ENCODE results near the gene HNRNPLL. TPM values are rescaled to one million over a fixed set of nuclear protein-coding genes. Genes with fewer than 3 reads are reported as not detected.
"Not testable (repeated sequence)": the region's sequence is repeated elsewhere in the genome, so short reads cannot be mapped to it uniquely, and the experiment has no call there.

The HNRNPLL gene
- total RNA-seq, 2 experiments from 2014 or later: 79.3 to 82.0 TPM

DNA sequence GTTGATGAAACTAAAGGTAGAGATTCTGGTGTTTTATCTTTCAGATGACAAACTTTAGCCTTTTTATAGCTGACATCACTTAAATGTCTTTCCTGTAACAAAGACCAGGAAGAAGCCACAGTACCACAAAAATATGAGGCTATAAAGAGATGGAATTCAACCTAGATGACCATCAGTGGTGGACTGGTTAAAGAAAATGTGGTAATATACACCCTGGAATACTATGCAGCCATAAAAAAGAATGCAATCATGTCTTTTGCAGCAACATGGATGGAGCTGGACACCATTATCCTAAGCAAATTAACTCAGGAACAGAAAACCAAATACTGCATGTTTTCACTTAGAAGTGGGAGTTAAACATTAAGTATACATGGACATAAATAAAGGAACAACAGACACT lies 18.3 kb upstream of the HNRNPLL start:
- ChIA-PET CTCF (no interaction called here), POLR2A (no interaction called here)

DNA sequence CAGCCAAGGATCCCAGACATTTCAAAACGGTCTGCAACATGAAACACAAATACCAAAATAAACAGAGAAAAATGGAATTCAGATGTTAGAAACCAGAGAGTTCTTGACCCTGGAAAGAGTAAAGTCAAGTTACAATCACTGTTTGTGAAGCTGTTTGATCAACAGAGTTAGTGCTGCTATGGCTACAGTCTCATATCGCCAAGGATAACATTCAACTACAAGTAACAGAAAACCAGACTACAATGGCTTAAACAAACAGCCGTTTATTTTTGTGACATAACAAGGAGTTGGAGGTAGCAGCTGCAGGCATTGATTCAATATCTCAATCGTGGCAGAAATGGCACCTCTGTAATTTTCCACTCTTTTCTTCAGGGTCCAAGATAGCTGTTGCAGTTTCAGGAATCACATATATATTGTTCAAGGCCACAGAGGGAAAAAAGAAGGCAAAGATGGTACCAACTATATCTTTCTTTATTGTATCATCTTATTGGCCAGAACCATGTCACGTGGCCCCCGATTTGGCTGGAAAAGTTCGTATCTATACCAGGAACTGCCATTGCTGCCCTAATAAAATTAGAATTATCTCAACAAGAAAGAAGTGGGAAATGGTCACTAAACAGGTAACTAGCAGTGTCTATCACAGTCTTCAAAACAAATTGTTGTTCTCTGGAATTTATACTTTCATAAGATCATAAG lies 17.7 kb upstream of the HNRNPLL start:
- ChIA-PET CTCF (interaction anchor here (0.9 kb wide), 1 partner anchor 33 kb away, joined by 3 read pairs; no protein-coding TSS in a partner anchor), POLR2A (no interaction called here)

DNA sequence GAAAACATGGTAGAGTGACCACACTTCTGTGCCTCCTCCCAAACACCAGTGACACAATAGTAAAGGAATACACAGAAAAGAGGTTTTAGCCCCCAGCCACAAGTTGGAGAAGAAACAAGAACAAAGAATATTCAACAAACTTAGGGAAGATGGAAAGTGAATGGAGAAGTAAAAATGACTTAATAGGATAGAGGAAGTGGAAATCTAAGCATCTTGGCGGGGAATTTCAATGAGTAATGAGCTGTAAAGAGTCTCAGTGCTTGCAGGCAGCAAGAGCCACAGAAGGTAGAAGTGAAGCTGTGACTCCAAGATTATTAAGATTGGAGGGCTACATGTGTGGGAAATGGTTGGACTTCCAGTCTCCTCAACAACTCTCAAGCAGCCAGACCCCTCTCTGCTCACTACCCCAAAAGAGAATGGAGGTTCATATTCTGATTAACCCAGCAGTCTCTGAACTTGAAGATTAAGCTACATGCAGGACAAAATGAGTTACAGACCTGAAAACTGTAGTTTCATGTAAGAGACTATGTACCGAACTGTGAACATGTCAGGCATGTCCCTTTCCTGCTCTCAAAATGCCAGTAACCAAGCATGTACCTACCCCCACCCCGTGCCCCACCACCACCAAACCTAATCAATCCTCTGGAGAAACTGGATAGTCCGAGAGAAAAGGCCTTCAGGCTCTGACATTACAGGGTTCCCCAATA lies 16.9 kb upstream of the HNRNPLL start:
- POLR2A ChIA-PET: no interaction called here

DNA sequence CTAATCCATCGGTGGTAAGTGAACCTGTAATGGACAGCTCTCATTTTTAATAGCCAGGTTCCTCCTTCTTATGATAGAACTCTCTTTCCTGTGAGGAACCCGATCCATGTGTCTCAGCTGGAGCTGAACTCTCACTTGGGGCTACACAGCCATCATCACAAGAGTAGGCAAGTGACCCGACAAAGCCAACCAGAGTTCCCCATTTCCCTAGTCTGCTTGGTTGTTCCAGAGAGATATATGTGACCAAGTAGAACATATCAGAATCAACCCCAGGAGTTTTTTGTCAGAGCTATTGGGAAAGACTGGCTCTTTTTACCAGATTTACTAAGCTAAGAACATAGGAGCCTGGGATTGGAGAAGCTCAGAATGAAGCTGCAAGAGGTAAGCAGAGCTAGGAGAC lies 14.6 kb upstream of the HNRNPLL start:
- ChIA-PET CTCF (no interaction called here), POLR2A (no interaction called here)

More for the DNA sequence above, 16.9 kb upstream of the HNRNPLL start:
- CTCF ChIA-PET: interaction anchor here (0.9 kb wide), 1 partner anchor 34 kb away, joined by 3 read pairs; no protein-coding TSS in a partner anchor

DNA sequence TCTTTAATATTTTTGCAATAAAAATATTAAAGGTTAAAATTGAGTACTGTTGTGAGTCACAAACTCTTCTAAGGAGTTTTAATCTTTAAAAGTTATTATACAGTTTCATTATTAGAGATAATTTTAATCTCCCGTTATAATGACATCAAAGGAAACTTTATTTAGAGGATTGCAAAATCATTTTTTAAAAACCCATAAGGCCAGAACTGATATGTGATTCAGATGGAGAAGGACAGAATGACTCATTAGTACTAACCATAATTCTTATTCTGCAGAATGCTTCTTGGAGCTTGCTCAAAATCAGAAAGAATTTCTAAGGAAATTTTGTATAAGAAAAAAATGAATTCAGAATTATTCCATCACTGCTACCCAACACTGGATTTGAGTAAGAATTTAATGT lies 12.5 kb upstream of the HNRNPLL start:
- ChIA-PET POLR2A (interaction anchor here (1.3 kb wide), 1 partner anchor 67 kb away, joined by 5 read pairs; no protein-coding TSS in a partner anchor), CTCF (interaction anchor here (1.0 to 1.3 kb wide), 2 partner anchors 11 to 52 kb away, joined by 3 read pairs; no protein-coding TSS in a partner anchor)

DNA sequence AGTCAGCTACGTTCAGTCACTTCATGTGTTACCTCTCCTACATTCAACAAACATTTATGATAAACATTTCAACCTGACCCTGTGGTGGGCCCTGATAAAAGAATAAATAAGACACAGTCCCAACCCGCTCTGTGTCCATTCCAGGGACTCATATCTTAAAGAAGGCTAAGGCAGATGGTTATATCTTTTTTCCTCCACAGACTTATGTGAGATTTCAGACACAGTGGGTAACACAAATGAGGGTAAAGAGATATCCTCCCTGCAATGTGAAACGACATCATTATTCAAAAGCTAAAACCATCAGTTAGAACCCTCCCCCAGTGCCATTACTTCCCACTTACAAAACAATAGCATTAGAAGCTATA lies 11.1 kb upstream of the HNRNPLL start:
- ChIA-PET CTCF (interaction anchor here (0.7 to 1.5 kb wide), 2 partner anchors 10 to 73 kb away, joined by 3 read pairs; no protein-coding TSS in a partner anchor), POLR2A (interaction anchor here (0.6 to 1.4 kb wide), 3 partner anchors 11 to 50 kb away, joined by 3 to 5 read pairs (median 4); partner anchors contain the start of gene HNRNPLL)

DNA sequence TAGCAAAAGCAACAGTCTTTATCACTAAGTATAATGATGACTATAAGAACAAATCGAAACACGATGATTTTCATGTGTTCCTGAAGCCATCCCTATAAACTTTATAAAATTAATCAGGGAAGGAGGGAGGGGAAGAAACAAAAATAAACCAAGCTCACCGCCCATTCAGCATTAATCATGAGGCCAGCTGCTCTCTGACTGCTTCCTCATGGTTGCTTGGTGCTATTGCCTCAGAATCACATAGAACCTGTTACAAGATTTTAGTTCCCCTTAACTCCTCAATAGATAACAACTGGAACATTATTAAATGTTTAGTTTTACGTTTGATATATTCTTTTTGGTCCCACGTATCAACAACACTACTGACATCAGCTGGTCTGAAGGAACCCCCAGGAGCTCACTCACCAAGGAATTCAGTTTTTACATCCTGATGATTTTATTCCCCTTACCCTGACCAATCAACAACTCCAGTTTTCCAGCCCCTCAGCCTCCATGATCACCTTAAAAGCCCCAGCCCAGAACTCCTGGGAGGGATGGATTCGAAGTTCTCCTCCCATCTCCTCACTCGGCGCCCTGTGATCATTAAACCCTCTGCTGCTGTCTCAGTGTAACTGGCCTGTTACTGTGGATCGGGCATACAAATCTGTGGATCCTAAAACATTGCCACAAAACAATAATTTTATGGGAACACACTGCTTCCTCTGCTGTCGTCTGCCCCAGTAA lies 10.6 kb upstream of the HNRNPLL start:
- CTCF ChIA-PET: interaction anchor here (0.7 to 2.0 kb wide), 5 partner anchors 9 to 74 kb away, joined by 3 to 4 read pairs (median 4); no protein-coding TSS in a partner anchor
- POLR2A ChIA-PET: interaction anchor here (1.0 to 1.4 kb wide), 3 partner anchors 11 to 54 kb away, joined by 3 to 5 read pairs (median 4); partner anchors contain the start of gene HNRNPLL

DNA sequence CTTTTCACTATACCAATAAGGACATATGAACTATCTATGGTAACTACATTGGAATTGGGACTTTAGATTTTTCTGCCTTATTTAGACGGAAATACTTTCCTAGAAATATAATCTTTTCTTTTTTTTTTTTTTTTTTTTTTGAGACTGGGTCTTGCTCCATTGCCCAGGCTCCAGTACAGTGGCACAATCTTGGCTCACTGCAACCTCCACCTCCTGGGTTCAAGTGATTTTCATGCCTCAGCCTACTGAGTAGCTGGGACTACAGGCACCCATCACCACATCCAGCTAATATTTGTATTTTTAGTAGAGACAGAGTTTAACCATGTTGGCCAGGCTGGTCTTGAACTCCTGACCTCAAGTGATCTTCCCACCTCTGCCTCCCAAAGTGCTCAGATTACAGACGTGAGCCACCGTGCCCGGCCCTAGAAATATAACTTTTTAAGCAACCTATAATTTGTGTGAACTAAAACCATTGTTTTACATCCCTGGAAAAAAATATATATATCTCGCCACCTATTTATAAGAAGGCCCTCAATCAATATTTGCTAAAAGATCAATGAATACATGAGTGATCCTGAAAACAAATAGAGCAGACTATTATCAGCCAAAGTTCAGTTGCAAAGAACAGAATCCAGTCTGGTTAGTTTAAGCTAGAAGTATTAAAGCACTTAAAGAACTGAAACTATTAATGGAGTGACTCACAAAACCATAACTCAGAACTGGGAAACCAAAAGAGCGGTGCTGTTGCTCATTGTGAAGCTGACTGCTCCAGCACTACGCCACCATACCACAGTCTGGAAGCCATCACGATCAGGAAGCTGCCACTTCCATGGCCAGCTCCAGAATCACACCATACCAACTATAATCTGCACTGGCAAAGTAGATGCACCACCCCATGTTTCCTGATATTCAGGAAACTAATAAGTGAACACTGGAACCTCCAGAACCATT lies 8.4 kb upstream of the HNRNPLL start:
- ChIA-PET POLR2A (interaction anchor here (0.7 to 1.3 kb wide), 7 partner anchors 8 to 140 kb away, joined by 3 to 6 read pairs (median 4); partner anchors contain the start of genes HNRNPLL and SRSF7), CTCF (interaction anchor here (0.9 to 2.0 kb wide), 6 partner anchors 8 to 111 kb away, joined by 3 to 7 read pairs (median 4); partner anchors contain the start of gene HNRNPLL)

DNA sequence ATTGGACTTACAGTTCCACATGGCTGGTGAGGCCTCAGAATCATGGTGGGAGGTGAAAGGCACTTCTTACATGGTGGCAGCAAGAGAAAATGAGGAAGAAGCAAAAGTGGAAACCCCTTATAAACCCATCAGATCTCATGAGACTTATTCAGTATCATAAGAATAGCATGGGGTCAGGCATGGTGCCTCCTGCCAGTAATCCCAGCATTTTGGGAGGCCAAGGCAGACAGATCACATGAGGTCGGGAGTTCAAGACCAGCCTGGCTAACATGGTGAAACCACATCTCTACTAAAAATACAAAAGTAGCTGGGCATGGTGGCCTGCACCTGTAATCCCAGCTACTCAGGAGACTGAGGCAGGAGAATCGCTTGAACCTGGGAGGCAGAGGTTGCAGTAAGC lies 6.5 kb upstream of the HNRNPLL start:
- POLR2A ChIA-PET: not testable (repeated sequence)
- CTCF ChIA-PET: interaction anchor here (1.3 to 2.0 kb wide), 2 partner anchors 27 to 56 kb away, joined by 3 to 7 read pairs; partner anchors contain the start of gene GALM

DNA sequence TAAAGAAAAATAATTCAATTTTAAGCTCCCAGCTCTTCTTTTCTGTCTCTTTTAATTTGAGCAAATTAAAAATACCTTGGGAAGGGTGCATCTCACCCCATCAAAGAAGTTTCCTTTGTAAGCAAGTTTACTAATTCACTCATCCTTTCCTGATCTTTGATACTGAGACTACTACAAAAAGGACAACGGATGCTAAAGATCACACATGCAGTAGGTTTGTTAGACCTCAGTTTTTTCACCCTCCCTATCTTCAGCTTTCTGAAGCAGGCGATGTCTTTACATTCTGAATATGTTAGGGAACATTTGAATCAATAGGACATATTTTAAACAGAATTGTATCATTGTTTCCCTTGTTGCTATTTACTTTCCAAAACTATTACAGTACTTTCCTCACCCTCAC lies 6.0 kb upstream of the HNRNPLL start:
- POLR2A ChIA-PET: no interaction called here

DNA sequence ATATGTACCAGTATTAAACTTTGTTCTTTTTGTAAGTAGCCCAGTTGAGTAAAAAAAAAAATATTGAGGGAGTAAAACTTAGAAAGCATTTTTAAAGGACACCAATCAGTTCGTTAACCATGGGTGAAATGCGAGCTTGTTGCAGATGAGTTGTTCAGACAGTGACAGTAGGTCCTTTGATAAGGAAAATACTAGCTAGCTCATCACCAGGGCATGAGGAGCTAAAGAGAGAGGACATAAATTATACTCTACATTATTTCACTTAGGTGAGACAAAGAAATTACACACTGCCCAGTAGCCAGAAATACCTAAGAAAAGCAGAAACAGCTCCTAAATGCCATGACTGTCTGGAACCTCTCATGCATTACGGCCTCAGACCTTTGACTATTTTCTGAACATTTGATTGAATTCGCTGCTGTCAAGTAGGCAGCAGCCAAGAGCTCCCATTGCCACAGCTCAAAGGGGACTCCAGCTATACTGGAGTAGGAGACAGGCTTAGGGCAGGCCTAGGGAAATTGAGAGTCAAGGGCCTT lies 2.6 kb upstream of the HNRNPLL start:
- ChIA-PET CTCF (interaction anchor here (1.1 to 2.4 kb wide), 5 partner anchors 24 to 60 kb away, joined by 3 to 13 read pairs (median 3); partner anchors contain the start of gene GALM), POLR2A (interaction anchor here (0.9 kb wide), 1 partner anchor 49 kb away, joined by 3 read pairs; no protein-coding TSS in a partner anchor)

More for the DNA sequence above, 6.0 kb upstream of the HNRNPLL start:
- CTCF ChIA-PET: interaction anchor here (1.3 to 2.0 kb wide), 2 partner anchors 27 to 57 kb away, joined by 3 to 7 read pairs; partner anchors contain the start of gene GALM

DNA sequence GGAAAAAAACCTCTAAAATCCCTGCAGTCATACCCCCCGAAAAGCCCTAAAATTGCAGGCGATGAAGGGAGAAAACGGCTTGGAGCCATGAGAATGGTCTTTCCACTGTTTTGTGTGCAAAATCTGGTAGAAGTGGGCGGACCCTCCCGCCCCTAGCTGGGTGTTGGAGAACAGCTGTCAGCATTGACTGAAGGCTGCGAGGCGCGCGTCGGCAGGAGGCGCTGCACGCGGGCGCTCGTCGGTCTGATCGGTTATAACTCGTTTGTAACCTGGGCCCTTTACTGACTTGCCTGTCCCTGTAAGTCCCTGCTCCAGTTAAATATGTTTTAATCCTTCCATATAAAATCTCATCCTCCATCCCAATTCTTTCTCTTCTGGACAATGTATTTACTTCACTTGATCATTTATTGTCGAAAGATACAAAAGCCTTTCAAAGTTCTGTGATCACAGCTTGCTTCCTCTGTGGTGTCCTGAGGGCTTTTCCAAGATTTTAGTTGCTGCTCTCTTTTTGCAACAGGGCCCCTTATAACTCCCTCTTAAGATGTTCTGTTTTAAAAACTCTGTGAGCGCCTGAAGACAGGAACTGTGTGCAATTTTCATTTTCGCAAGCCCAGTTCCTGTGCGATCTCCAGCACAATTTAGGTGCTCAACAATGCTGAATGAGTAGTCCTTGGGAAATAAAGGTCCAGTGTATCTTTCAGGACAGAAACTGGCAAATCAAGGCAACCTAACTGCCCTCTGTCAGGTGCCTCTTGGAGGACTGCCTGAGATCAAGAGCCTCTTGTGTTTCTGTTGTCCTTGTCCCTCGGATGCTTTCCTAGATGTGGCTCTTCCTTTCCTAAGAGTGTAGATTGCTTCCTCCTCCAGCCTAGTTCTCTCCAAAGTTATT lies 918 bp upstream of the HNRNPLL start:
- CTCF ChIA-PET: interaction anchor here (0.6 to 7.8 kb wide), 19 partner anchors 8 to 230 kb away, joined by 3 to 51 read pairs (median 4); partner anchors contain the start of genes GALM and SRSF7
- POLR2A ChIA-PET: interaction anchor here (0.6 to 11.0 kb wide), 8 partner anchors 8 to 1014 kb away, joined by 3 to 200 read pairs (median 8); partner anchors contain the start of genes GALM and SRSF7

DNA sequence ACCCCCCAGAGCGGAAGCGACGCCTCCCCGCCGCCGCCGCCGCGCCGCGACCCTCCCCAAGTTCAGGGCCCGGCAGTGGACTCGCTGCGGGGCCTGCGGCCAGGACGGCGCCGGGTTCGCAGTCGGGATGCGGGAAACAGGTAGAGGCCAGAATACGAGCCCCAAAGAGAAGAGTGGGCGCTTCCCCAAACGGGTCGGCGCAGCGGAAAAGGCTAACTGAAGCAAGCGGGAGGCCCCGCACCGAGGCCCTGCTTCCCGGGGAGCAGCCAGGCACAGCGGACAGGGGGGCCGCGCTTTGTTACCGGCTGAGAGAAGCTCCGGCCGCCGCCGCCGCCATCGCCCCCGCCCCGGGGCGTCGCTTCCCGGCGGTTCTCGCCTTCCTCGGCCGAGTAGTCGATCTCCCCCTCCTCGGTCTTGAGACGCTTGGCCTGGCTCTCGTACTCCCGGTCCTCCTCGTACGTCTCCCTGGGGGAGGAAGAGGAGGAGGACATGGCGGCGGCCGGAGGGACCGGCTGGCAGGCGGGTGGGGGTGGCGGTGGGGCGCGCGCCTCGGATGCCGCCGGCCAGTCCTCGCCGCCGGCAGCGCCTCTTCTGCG lies 494 bp downstream of the HNRNPLL start:
- CTCF ChIA-PET: interaction anchor here (0.7 to 7.8 kb wide), 12 partner anchors 8 to 146 kb away, joined by 3 to 51 read pairs (median 4); partner anchors contain the start of genes GALM and SRSF7

DNA sequence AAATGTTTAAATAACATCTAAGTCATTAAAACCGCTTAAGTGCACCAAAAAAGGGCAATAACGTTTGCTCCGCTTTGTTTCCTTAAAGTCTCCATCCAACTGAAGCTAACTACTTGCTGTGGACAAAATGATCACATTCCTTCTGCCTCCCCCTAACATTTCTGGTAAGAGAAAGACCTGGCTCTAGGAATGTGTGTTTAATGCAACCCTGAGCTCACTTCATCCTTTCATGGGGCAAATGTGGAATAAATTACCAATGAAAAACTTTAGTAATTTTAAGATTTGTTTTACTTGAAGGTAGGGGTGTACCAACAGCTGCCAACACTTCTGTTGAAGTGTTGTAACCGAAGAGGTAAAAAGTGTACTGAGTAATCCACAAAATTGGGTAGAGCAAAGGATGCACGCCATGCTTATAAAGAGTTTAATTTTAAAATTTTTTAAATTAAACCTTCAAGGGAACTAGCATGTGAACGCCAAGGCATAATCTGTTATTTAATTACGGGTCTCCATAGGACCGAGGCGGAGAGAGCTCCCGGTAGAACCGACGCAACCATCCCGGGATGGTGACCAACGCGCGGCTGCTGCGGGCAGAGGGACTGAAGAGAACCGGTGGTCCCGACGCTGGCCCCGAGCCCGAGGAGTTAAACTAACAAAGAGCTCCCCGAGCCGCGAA lies 1.1 kb downstream of the HNRNPLL start:
- POLR2A ChIA-PET: interaction anchor here (0.5 to 11.0 kb wide), 13 partner anchors 10 to 148 kb away, joined by 3 to 200 read pairs (median 5); partner anchors contain the start of genes GALM and SRSF7

More for the DNA sequence above, 494 bp downstream of the HNRNPLL start:
- POLR2A ChIA-PET: interaction anchor here (0.5 to 11.0 kb wide), 14 partner anchors 9 to 147 kb away, joined by 3 to 200 read pairs (median 4); partner anchors contain the start of genes GALM and SRSF7

DNA sequence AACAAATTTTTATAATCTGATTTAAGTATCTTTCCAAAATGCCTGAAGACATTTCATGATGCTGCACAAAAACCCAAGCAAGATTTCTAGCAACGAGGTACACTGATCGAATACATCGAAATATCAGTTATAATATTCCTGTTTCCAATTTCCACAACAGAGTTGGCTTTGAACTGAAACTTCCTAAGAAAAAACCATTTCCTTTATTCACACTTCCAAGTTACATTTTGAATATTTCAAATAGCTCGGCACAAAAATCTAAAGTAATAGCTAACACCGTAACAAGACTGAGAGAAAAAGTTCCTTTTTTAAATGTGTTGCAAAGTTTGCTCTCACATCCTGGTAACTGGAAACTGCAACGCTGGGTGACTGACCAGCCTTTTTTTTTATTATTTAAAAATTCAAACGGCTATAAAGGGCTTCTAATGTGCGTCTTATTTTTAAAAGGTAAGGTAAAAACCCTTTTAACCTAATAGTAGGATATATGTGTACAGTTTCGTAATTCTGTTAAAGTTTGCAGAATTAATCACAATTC lies 1.7 kb downstream of the HNRNPLL start:
- CTCF ChIA-PET: interaction anchor here (1.3 to 7.8 kb wide), 7 partner anchors 8 to 148 kb away, joined by 3 to 51 read pairs (median 5); partner anchors contain the start of genes GALM and SRSF7
- POLR2A ChIA-PET: interaction anchor here (0.7 to 11.0 kb wide), 13 partner anchors 10 to 148 kb away, joined by 3 to 200 read pairs (median 5); partner anchors contain the start of genes GALM and SRSF7

More for the DNA sequence above, 1.1 kb downstream of the HNRNPLL start:
- CTCF ChIA-PET: interaction anchor here (0.7 to 7.8 kb wide), 11 partner anchors 8 to 147 kb away, joined by 3 to 51 read pairs (median 5); partner anchors contain the start of genes GALM and SRSF7

Measured in activated CD8-positive, alpha-beta memory T cell treated with anti-CD3 and anti-CD28 coated beads for 36 hours (primary cell).